H9 (cell line): ENCODE data around the gene IL16. TPM values are rescaled to one million over a fixed set of nuclear protein-coding genes. Genes with fewer than 3 reads are reported as not detected.

Experiments used
- DNase-seq: peaks from one replicate; pipeline ENCODE4 v3.0.0-alpha.2; 2017
- H2AFZ ChIP-seq: one replicate; pipeline ENCODE4 v1.6.1; 2013; ENCODE audit warnings: mild to moderate bottlenecking, low read length, control low read depth, moderate library complexity
- H2AK5ac ChIP-seq: 2 replicates; pipeline ENCODE4 v1.6.1; 2013; ENCODE audit warnings: low read length, control low read depth, mixed read lengths; ENCODE audit not compliant: insufficient read length
- H2BK120ac ChIP-seq: one replicate; pipeline ENCODE4 v1.6.1; 2013; ENCODE audit warnings: low read depth, mild to moderate bottlenecking, low read length, control low read depth, inconsistent platforms; ENCODE audit not compliant: poor library complexity, severe bottlenecking
- H2BK12ac ChIP-seq: 2 replicates; pipeline ENCODE4 v1.6.1; 2013; ENCODE audit warnings: low read length, control low read depth, mixed read lengths, low read depth; ENCODE audit not compliant: insufficient read length
- H2BK15ac ChIP-seq: 2 replicates; pipeline ENCODE4 v1.6.1; 2013; ENCODE audit warnings: low read depth, low read length, control low read depth
- H2BK20ac ChIP-seq: one replicate; pipeline ENCODE4 v1.6.1; 2013; ENCODE audit warnings: low read depth, mild to moderate bottlenecking, low read length, control low read depth, inconsistent platforms; ENCODE audit not compliant: poor library complexity, severe bottlenecking
- H2BK5ac ChIP-seq: 2 replicates; pipeline ENCODE4 v1.6.1; 2013; ENCODE audit warnings: low read length, control low read depth, mixed read lengths; ENCODE audit not compliant: insufficient read length
- H3K14ac ChIP-seq: 2 replicates; pipeline ENCODE4 v1.6.1; 2013; ENCODE audit warnings: low read length, control low read depth; ENCODE audit not compliant: insufficient read depth
- H3K18ac ChIP-seq: 2 replicates; pipeline ENCODE4 v1.6.1; 2013; ENCODE audit warnings: low read depth, mild to moderate bottlenecking, mixed read lengths, low read length, control low read depth; ENCODE audit not compliant: insufficient read length
- H3K23ac ChIP-seq: 2 replicates; pipeline ENCODE4 v1.6.1; 2013; ENCODE audit warnings: low read length, control low read depth, mixed read lengths, low read depth; ENCODE audit not compliant: insufficient read length
- H3K23me2 ChIP-seq: 2 replicates; pipeline ENCODE4 v1.6.1; 2013; ENCODE audit warnings: low read depth, mild to moderate bottlenecking, mixed read lengths, low read length, control low read depth; ENCODE audit not compliant: insufficient read length, poor library complexity, severe bottlenecking
- H3K27ac ChIP-seq: 2 replicates; pipeline ENCODE4 v1.5.1; 2013; ENCODE audit warnings: low read length, control low read depth, mixed read lengths, low read depth; ENCODE audit not compliant: insufficient read length
- H3K27me3 ChIP-seq: 2 replicates; pipeline ENCODE4 v1.6.1; 2013; ENCODE audit warnings: low read length, control low read depth, inconsistent platforms; ENCODE audit not compliant: insufficient read depth
- H3K4ac ChIP-seq: 2 replicates; pipeline ENCODE4 v1.6.1; 2013; ENCODE audit warnings: low read depth, mild to moderate bottlenecking, control low read depth, inconsistent platforms, low read length, moderate library complexity
- H3K4me1 ChIP-seq: 2 replicates; pipeline ENCODE4 v1.6.1; 2013; ENCODE audit warnings: low read length, control low read depth, inconsistent platforms; ENCODE audit not compliant: insufficient read depth
- H3K4me2 ChIP-seq: 2 replicates; pipeline ENCODE4 v1.6.1; 2013; ENCODE audit warnings: low read length, control low read depth, mixed read lengths; ENCODE audit not compliant: insufficient read length, insufficient read depth
- H3K56ac ChIP-seq: 2 replicates; pipeline ENCODE4 v1.6.1; 2013; ENCODE audit warnings: low read depth, mild to moderate bottlenecking, mixed read lengths, low read length, control low read depth; ENCODE audit not compliant: insufficient read length
- H3K79me1 ChIP-seq: 2 replicates; pipeline ENCODE4 v1.6.1; 2013; ENCODE audit warnings: low read depth, mild to moderate bottlenecking, moderate library complexity, low read length, control low read depth, inconsistent platforms; ENCODE audit not compliant: insufficient read depth, poor library complexity, severe bottlenecking
- H3K79me2 ChIP-seq: 2 replicates; pipeline ENCODE4 v1.6.1; 2013; ENCODE audit warnings: low read length, control low read depth, inconsistent platforms; ENCODE audit not compliant: insufficient read depth
- H3K9ac ChIP-seq: 2 replicates; pipeline ENCODE4 v1.6.1; 2013; ENCODE audit warnings: low read length, control low read depth, mixed read lengths; ENCODE audit not compliant: insufficient read length; ENCODE audit errors: extremely low read depth
- H3K9me3 ChIP-seq: one replicate; pipeline ENCODE4 v1.6.1; 2013; ENCODE audit warnings: low read depth, low read length, inconsistent platforms; ENCODE audit not compliant: control insufficient read depth
- H3T11ph ChIP-seq: one replicate; pipeline ENCODE4 v1.6.1; 2013; ENCODE audit warnings: mild to moderate bottlenecking, low read length, control low read depth, inconsistent platforms
- H4K20me1 ChIP-seq: one replicate; pipeline ENCODE4 v1.6.1; 2013; ENCODE audit not compliant: control insufficient read depth, insufficient read length, insufficient read depth
- H4K5ac ChIP-seq: 2 replicates; pipeline ENCODE4 v1.6.1; 2013; ENCODE audit warnings: low read depth, mild to moderate bottlenecking, mixed read lengths, low read length, control low read depth; ENCODE audit not compliant: insufficient read length
- H4K8ac ChIP-seq: replicated peaks from 2 replicates; pipeline ENCODE4 v1.6.1; 2013; ENCODE audit warnings: low read length, control low read depth, mixed read lengths, low read depth; ENCODE audit not compliant: insufficient read length
- H4K91ac ChIP-seq: 2 replicates; pipeline ENCODE4 v1.6.1; 2013; ENCODE audit warnings: low read depth, mild to moderate bottlenecking, moderate library complexity, mixed read lengths, low read length, control low read depth; ENCODE audit not compliant: insufficient read length
- H3K27ac Mint-ChIP-seq, 3 experiments: 2 replicates in 2 of 3; 3 replicates in 1 of 3; pipeline ENCODE4 v1.8.0; 2020 to 2021; ENCODE audit warnings: mixed read lengths in 3 of 3, mild to moderate bottlenecking in 1 of 3, moderate library complexity in 1 of 3
- H3K27me3 Mint-ChIP-seq: 2 replicates; pipeline ENCODE4 v1.8.0; 2021; ENCODE audit warnings: low read depth, mild to moderate bottlenecking, moderate library complexity, mixed read lengths
- H3K36me3 Mint-ChIP-seq, 3 experiments: 2 replicates in 2 of 3; 3 replicates in 1 of 3; pipeline ENCODE4 v1.8.0; 2020 to 2021; ENCODE audit warnings: low read depth in 3 of 3, mixed read lengths in 3 of 3; ENCODE audit not compliant: insufficient read depth in 1 of 3
- H3K4me1 Mint-ChIP-seq, 2 experiments: 2 replicates each; pipeline ENCODE4 v1.8.0; 2020; ENCODE audit warnings: mixed read lengths in 2 of 2
- H3K4me3 Mint-ChIP-seq, 2 experiments: 2 replicates in 1 of 2; 3 replicates in 1 of 2; pipeline ENCODE4 v1.8.0; 2020 to 2021; ENCODE audit warnings: mild to moderate bottlenecking in 2 of 2, mixed read lengths in 2 of 2, moderate library complexity in 1 of 2
- H3K9me3 Mint-ChIP-seq, 2 experiments: 2 replicates in 1 of 2; 3 replicates in 1 of 2; pipeline ENCODE4 v1.8.0; 2020; ENCODE audit warnings: mild to moderate bottlenecking in 2 of 2, mixed read lengths in 2 of 2, moderate library complexity in 1 of 2
- CTCF ChIP-seq: fragments of 200-600 bp; sonication (generic); conservative IDR thresholded peaks from 3 replicates; pipeline ENCODE4 v1.8.0; 2021; ENCODE audit warnings: antibody characterized with exemption, mild to moderate bottlenecking
- total RNA-seq: library from RNA; stranded (reverse); gene quantifications from 2 replicates; pipeline ENCODE4 v1.2.1, GENCODE V29; 2021

IL16 gene
- total RNA-seq, 1 experiment from 2014 or later: 0.28 TPM

DNA sequence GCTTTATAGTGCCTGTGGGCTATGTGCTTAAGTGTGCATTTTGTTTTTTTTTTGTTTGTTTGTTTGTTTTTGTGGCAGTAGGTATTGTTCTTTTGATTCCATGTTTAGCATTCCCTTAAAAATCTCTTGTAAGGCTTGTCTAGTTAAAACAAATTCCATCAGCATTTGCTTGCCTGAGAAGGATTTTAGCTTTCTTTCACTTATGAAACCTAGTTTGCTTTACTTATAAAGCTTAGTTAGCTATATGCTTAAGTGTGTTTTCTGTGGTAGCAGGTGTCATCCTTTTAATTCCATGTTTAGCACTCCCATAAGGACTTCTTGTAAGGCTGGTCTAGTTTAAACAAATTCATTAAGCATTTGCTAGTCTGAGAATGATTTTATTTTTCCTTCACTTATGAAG, 17.3 kb downstream of the IL16 start:
- Mint-ChIP-seq H3K36me3 (peaks cover 0 to 16% (median 7%) of the 10 kb centered on the region in 3 experiments; a peak in 4 of 7 replicates), H3K9me3 (peaks cover 19 to 22% of the 10 kb centered on the region in 2 experiments; a peak in 4 of 5 replicates), H3K4me3 (no peak overlapping the region), H3K27ac (no peak overlapping the region), H3K27me3 (peaks cover 10% of the 10 kb centered on the region), H3K4me1 (peaks cover 8 to 12% of the 10 kb centered on the region in 2 experiments)
- Histone ChIP-seq H3K9me3 (no peaks in the 10 kb centered on the region), H2BK12ac (no peak overlapping the region), H4K8ac (no peak overlapping the region), H3K4me1 (no peaks in the 10 kb centered on the region; the same call in 1 of the 2 replicates), H4K5ac (no peak overlapping the region), H3K27me3 (no peaks in the 10 kb centered on the region), H3K23me2 (no peaks in the 10 kb centered on the region), H2BK5ac (no peak overlapping the region), H3T11ph (no peak overlapping the region), H3K23ac (no peak overlapping the region), H2AFZ (no peak overlapping the region), H2BK20ac (no peak overlapping the region), H3K79me2 (no peaks in the 10 kb centered on the region), H3K18ac (no peak overlapping the region), H2BK15ac (no peak overlapping the region), H3K14ac (no peak overlapping the region), H3K4ac (no peak overlapping the region), H3K27ac (no peak overlapping the region), H3K9ac (no peak overlapping the region), H2AK5ac (no peak overlapping the region), H2BK120ac (no peak overlapping the region), H4K91ac (no peak overlapping the region), H3K56ac (no peak overlapping the region), H3K4me2 (no peak overlapping the region), H4K20me1 (no peaks in the 10 kb centered on the region), H3K79me1 (no peaks in the 10 kb centered on the region)
- no peak for DNase-seq
- no peak for TF ChIP-seq CTCF
